Stimulated activated CD8-positive, alpha-beta memory T cell treated with anti-CD3 and anti-CD28 coated beads, Interleukin-4, amount 100 ng/mL, for 4 hours (primary cell): Measurements from ENCODE around the gene PLIN4.
"Not testable (repeated sequence)": the region's sequence is repeated elsewhere in the genome, so short reads cannot be mapped to it uniquely, and the experiment has no call there.

ENCODE experiments used
- DNase-seq, 2 donors: peaks; one replicate each; pipeline ENCODE4 v3.0.0-alpha.2; 2020; ENCODE audit warnings: low read depth in 2 of 2, low spot score in 1 of 2

Gene PLIN4

DNA sequence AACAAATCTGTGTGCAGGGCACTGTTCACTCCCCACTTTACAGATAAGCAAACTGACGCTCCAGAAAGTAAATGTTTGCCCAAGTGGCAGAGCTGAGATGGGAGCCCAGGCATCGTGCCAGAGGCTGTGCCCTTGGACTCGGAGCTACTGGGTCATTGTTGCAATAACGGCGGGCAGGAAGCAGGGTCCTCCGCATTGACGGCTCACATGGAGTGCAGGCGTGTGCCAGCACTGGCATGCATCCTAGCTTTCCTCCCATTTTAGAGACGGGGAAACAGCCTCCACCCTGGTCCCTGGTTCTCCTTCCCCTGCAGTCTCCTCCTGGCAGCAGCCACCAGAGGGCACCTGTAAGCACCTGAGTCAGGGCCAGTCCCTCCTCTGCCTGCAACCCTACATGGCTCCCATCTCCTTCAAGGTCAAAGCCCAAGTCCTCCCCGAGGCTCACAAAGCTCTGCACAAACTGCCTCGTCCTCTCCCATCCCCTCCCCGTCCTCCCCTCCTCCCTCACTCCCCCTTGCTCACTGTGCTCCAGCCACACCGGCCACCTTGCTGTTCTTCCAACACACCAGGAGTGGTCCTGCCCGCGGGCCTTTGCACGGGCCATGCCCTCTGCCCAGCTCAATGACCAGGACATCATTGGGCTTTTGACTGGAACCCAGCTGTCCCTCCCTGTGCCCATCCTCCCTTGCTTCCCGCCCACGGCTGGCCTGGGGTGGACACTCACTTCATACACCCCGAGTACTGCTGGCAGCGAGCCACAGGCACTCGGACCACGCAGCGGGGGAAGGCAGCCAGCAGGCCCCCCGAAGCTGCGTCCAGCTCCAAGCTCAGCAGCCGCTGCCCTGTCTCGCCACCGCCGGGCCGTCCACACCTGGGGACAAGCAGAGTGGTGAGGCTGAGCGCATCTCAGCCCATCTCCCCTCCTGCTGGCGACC, 29.3 kb upstream of the PLIN4 start:
- no peak for DNase-seq

DNA sequence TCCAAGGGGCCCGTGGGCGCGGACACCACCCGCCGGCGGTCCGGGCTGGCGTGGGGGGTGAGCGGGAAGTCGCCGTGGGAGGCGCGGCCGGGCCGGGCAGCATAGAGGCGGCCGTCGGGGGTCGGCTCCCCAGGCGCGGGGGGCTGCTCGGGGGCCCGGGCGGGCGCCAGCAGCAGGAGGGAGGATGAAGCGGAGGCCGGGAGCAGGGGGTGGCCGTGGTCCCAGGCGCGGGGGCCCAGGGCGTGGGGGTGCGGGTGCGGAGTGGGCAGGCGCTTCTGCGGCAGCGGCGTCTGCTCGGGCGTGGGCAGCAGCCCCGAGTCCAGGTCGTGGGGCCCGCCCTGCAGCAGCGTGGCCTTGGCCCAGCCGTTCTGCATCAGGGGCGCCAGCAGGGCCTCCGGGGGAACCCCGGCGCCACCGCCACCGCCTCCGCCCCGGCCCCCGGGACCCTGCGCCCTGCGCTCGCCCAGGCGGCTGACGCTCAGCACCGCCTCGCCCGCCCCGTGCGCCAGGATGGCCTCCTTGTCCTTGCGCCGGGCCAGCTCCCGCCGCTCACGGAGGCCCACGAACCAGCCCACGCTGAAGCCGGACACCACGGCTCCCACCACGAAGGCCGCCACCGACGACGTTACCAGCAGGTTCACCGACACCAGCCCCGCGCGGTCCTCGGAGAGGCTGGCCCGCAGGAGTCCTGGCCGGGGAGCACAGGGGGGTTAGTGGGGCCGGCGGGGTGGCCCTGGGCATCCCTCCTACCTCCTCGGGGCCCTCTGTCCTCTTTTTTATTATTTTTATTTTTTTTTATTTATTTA, 25.8 kb upstream of the PLIN4 start:
- DNase-seq = no peak

DNA sequence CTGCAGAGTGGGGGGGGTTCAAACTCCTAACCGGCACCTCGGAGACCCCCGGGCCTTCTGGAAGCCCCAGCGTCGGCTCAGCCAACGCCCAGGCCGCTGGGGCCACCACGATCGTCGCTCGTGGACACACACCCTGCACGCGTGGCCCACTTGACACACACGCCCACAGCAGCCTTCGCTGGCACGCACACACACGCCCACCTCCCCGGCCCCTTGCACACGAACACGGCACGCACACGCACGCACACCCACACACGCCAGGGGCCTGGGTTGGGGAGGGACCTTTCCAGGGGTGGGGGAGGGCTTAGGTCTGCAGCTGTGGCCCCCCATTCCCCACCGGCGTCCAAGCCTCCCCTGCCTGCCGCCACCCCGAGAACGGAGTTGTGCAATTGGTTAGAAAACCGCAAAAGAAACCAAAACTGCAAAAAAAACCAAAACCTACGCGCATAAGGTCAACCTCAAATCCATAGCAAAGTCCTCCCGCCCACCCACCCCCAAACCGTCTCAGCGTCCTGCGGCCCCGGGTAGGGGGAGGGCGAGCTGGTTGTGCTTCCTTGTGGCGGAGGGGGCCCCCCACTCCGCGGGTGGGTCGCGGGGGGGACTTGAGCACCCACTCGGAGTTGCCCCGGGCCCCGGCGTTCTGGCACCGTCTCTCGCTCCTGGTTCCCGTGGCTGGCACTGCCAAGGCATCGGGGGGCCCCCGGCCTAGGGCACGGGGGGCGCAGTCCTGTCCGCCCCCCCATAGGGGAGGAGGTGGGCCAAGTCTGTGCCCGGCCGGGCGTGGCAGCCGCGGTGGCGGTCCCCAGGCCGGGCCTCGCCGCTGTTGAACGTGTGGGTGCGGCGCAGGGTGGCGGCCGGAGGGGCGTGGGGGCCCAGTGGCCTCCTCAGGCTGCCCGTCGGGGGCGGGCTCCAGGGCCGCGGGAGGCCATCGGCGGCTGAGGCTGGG, 24.9 kb upstream of the PLIN4 start:
- no peak for DNase-seq

DNA sequence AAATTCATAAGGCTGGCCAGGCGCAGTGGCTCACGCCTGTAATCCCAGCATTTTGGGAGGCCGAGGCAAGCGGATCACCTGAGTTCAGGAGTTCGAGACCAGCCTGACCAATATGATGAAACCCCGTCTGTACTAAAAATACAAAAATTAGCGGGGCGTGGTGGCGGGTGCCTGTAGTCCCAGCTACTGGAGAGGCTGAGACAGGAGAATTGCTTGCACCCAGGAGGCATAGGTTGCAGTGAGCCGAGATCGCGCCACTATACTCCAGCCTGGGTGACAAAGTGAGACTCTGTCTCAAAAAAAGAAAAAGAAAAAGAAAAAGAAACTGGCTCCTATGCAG, 23.5 kb upstream of the PLIN4 start:
- not testable (repeated sequence) for DNase-seq

DNA sequence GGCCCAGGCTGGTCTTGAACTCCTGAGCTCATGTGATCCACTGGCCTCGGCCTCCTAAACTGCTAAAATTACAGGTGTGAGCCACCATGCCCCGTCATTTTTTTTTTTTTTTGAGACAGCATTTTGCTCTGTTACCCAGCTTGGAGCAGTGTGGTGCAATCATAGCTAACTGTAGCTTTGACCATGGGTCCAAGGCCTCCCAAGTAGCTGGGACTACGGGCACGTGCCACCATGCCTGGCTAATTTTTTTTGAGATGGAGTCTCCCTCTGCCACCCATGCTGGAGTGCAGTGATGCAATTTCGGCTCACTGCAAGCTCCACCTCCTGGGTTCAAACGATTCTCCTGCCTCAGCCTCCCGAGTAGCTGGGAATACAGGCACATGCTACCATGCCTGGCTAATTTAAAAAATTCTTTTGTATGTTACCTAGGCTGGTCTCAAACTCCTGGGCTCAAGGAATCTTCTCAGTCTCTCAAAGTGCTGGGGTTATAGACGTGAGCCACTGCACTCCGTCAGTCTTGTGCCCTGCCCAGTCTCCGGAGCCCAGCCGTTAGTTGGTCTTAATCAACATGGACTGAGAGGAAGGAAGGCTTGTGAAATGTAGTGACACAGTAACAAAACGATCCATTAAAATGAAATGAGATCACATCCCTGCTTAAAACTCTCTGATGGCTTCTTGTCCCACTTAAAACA, 23.0 kb upstream of the PLIN4 start:
- DNase-seq = no peak

DNA sequence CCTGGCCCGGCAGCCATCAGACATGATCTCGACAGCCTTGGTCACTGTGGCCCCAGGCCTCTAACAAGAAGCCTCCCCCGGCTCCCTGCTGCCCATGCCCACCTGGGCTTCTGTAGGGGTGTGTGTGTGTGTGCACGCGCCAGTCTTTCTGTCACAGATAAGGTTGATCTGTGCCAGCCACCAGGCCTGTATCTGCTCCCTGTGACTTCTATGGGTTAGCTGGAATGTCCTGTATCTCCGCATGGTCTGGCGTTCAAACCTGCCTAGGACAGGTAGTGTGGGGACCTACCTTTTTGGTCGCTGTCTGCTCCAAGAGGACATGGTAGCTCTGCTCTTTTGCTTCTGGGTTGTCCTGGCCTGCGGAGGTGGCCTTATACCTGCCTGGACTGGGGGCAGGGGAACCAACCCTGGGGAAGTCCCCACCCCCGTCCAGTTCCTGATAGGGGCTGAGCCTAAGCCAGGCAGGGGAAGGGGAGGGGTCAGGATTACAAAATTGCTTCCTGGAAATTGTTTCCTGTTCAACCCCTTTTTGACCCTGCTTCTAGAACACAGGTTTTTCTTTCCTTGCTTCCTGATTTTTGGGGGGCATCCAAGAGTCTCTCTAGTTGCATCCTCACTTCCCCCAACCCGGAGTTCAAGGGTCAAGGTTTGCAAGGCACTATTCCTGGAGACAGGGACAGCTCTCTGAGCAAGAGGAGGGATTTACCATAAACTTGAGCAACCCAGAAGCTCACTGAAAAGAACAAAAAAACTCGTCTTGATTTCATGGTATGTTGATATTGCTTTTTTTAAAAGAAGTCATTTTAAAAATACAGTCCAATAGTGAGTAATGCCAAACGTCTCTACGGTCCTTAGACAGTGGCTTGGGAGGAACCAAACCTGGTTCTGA, 21.7 kb upstream of the PLIN4 start, which contains the start of gene LRG1:
Gene LRG1, minus strand, starts transcription at position 344 of the 889 bp plus-strand sequence. Its CDS starts 23 bp downstream, at position 321.
- no peak for DNase-seq

DNA sequence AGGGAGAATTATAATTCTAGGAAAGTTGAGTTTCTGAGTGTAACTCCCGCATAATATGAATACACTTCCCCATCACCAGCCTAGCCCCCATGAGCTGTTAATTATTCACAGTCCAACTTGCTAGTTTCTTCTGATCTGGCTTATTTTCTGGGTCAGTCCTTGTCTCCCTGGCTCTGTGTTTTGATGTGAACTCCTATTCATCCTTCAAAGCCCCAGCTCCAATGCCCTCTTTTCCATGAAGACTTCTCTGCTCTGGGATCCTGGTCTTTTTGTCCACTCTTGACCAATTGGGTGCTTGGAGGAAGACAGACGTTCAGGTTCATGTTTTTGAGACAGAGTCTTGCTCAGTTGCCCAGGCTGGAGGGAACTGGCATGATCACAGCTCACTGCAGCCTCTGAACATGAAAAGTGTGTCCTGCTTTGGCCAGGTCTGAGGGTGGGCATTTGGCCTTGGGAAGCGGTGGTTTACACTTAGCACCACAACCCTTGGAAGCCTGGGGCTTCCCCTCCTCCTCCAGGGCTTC, 20.9 kb upstream of the PLIN4 start:
- no peak for DNase-seq

DNA sequence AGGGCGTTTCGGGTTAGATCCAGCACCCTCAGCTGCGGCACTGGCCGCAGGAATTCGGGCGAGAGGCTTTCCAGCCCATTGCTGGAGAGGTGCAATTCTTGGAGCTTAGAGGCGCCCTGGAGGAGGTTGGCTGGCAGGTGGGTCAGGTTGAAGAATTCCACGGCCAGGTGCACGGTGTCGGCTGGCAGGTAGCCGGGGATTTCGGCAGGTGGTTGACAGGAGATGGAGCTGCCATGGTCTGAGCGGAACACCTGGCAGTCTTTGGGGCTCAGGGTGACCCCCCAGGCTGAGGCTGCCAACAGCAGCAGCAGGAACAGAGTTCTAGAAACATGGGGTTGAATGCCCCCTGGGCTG, 20.3 kb upstream of the PLIN4 start:
- no peak for DNase-seq

DNA sequence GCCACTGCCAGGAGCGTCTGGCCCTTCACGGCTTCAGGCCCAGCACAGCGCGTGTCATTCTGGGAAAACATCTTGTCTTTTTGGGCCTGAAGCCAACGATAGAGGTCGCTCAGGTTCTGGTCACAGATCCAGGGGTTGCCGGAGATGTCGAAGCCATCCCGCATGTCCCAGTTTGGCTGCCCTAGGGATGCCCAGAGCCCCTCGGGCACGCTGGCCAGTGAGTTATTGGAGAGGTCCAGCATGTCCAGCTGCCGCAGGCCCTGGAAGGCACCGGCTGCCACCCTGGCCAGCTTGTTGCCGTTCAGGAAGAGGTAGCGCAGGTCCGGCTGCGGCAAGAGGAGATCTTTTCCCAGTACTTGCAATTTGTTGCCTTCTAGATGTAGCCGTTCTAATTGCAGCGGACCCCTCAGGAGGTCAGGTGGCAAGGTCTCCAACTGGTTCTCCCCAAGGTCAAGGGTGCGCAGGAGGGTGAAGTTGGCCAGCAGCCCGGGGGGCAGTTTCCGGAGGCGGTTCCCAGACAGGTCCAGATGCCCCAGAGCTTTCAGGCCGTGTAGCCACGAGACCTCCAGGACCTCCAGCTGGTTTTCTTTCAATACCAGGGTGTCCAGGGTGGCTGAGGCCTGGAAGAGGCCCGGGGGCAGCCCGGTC, 19.8 kb upstream of the PLIN4 start:
- DNase-seq = no peak

DNA sequence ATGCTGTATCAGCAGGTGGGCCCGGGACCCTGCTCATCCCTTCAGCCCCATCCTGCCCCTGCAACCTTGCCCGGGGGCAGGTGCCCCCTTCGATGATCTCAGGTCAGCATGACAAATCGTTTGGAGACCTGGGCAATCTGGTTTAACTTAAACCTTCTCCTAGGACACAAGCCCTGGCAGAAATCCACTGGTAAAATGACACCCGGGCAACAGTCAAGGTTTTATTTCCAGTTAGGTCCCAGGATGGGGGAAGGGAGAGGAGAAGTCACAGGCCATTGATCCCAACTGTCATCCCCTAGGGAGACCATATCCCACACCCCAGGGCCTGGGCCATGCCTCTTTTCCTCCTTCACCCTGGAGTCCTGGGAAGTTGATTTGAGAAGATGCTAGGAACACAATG, 18.5 kb upstream of the PLIN4 start:
- DNase-seq = no peak

DNA sequence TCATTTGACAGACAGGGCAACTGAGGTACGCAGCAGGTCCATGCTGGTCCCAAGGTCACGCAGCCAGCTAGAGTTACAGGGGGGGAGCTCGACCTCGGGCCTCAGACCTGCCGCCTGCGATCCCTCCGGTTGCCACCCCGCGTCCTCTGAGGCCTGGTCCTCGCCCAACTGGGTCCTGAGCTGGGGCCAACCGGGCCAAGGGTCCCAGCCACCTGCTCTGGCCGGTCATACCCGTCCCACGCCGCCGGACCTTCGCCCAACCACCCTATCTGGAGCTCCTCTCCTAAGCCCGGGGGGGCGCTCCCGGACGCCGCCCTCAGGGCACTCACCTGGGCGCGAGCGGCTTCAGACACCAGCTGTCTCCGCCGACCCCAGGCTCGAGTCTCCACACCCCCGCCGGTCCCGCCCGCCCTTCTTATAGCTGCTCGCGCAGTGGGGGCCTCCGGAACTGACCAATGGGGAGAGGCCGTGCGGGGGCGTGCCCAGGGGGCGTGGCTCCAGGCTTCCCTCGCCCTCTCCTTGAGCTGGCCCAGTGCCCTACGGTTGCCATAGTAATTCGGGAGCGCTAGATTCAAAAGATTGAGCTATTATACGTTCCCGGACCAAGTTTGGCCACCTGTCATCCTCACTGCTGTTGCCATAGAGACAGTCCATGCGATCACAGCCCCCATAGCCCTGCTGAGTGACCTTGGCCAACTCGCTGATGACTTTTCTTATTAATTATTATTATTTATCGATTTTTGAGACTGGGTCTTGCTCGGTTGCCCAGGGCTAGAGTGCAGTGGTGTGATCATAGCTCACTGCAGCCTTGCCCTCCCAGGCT, 16.8 kb upstream of the PLIN4 start, which contains the start of gene PLIN5:
Gene PLIN5, minus strand, starts transcription at position 389 of the 823 bp plus-strand sequence. CDS start 1,150 bp downstream, outside the sequence.
- no peak for DNase-seq

DNA sequence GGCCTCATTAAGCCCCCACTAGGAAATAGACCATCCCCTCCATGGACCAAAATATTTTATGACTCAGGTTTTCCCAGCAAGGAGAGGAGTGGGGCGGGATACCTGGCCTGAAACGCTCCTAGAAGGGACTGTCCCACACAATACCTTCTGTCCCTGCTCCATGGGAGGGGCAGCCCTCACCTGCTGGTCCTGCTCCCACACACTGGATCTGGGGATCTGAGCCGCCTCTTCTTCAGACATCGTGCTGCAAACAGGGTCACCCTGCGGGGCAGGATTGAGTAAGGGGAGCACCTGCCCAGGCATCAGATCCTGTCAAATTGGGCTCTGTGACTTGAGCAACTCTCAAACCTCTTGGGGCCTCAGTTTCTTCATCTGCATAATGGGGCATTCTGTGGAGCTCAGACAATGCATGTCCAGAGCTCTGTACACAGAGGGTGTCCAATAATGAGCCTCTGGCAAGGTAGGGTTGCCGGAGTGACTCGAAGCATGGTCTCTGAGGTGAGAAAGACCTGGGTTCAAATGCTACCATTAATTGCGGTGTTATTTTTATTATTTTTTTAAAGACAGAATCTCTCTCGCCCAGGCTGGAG, 15.6 kb upstream of the PLIN4 start:
- DNase-seq = no peak

DNA sequence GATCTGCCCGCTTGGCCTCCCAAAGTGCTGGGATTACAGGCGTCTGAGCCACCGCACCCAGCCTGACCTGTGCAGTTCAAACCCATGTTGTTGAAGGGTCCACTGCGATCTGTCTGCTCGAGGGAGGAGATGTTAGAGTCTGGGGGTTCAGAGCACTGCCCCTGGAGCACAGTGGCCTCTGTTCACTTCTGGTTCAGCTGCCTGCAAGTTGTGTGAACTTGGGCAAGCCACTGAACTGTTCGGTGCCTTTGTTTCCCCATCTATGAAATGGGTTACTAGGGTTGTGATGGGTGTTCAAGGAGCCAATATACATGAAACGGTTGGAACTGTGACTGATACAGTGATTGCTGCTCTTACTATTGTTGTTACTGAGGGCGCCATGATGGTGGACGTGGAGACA, 15.0 kb upstream of the PLIN4 start:
- DNase-seq = no peak

DNA sequence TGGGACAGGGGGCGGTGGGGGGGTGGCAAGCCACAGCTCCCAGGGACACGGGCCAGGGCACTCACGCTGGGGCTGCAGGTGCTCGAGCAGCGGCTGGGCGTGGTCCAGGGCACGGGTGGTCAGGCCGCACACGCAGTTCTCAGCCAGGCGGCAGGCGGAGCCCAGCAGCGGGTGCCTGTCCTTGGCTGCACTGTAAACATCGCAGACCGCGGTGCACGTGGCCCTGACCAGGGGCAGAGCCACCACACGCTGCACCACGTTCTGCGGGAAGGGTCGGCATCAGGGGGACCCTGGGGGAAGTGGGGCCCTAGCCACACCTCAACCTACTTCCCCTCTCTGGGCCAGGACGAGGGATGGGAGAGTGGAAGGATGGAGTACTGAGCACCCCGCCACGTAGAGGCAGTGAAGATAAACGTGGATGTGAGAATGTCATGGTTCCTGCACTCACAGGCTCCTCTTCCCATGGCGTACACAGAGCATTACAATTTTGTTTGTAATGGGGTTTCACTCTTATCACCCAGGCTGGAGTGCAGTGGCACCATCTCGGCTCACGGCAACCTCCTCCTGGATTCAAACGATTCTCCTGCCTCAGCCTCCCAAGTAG, 13.4 kb upstream of the PLIN4 start:
- no peak for DNase-seq

DNA sequence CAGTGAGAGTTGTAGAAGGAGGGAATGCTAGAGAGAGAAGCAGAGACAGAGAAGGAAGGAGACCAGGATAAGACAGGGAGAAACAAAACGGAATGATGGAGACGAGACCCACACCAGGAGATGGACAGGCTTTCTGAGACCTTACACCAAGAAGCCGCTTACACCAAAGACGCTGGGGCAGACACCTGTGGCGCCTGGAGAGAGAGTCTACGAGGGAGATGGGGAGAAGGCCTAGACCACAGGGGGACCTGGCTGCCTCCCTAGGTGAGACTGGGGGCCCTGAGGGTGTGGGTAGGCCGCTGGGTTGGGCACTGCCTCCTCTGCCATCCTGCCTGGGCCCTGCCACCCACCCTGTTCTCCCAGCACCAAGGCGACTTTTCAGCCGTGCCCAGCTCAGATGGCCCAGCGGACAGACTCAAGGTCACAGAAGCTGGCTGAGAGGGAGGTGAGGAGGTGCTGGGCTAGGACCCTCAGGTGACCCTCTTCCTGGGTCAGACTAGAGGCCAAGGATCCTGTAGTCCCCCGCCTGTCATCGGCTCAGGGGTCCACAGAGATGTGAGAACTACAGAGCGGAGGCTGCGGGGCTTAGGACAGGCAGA, 11.7 kb upstream of the PLIN4 start:
- DNase-seq = no peak

DNA sequence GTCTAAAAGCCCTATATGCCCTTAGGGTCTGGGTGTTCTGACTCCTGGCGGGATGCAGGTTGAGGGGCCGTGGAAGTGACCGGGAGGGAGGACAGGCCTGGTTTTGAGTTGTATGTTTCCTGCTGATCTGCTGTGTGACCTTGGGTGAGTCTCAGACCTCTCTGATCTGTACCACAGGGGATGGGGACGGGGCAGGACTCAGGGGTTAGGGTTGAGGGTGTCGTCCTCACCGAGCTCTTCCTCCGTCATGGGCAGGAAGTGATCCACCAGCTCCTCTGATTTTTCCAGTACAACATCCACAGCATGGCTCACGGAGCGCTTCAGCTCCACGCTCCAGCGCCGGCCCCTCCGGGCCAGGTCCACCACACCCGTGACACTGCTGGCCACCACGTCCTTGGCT, 10.6 kb upstream of the PLIN4 start:
- no peak for DNase-seq

DNA sequence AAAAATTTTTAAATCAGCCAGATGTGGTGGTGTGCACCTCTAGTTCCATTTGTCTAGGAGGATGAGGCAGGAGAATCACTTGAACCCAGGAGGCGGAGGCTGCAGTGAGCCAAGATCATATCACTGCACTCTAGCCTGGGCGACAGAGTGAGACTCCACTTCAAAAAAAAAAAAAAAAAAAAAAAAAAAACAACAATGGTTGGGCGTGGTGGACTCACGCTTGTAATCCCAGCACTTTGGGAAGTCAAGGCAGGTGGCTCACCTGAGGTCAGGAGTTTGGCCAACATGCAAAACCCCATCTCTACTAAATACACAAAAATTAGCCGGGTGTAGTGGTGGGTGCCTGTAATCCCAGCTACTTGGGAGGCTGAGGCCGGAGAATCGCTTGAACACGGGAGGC, 9.1 kb upstream of the PLIN4 start:
- DNase-seq = not testable (repeated sequence)
